Neural progenitor cell (in vitro differentiated cells): ENCODE data around the gene EPDR1.

Source experiments
- EZH2 ChIP-seq: fragments of 200-600 bp; sonication (generic); IDR thresholded peaks from 2 replicates; pipeline ENCODE4 v1.6.1; 2017; ENCODE audit warnings: antibody characterized with exemption, mild to moderate bottlenecking, moderate library complexity
- TF ChIP-seq, protein P1 (sequence below): fragments of 200-600 bp; sonication (generic); IDR thresholded peaks from 2 replicates; pipeline ENCODE4 v1.5.1; 2017; ENCODE audit warnings: antibody characterized with exemption, mild to moderate bottlenecking

DNA sequence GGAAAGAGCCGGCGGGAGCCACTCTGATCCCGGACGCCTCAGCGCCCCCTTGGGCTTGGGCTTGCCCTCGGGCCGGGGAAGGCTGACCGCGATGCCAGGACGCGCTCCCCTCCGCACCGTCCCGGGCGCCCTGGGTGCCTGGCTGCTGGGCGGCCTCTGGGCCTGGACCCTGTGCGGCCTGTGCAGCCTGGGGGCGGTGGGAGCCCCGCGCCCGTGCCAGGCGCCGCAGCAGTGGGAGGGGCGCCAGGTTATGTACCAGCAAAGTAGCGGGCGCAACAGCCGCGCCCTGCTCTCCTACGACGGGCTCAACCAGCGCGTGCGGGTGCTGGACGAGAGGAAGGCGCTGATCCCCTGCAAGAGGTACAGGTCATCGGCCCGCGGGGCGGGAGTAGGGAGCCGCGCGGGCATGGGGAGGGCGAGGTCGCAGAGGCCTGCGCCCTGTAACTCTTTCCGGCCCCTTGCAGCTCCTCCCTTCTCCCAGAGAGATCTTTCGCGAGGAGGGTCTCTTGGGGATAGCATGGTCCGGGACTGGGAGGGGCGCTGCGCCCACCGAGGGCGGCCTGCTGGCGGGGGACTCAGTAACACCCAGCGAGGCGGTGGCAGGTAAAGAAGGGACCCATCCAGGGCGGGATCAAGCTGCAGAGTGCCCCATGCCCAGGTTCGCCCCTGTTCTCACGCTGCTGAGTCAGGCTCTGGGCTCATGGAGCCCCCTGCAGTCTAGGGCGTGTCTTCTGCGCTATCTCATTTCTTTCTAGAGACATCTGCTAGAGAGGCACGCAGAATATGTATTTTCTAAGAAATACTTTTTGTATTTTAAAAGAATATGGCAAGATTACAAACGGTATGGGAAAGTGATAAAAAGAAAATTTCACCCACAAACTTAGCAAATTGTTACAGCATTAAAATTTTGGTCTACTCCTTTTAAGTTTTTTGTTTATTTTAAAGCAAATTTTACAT lies 687 bp downstream of the EPDR1 start:
- TF ChIP-seq, protein P1, sequence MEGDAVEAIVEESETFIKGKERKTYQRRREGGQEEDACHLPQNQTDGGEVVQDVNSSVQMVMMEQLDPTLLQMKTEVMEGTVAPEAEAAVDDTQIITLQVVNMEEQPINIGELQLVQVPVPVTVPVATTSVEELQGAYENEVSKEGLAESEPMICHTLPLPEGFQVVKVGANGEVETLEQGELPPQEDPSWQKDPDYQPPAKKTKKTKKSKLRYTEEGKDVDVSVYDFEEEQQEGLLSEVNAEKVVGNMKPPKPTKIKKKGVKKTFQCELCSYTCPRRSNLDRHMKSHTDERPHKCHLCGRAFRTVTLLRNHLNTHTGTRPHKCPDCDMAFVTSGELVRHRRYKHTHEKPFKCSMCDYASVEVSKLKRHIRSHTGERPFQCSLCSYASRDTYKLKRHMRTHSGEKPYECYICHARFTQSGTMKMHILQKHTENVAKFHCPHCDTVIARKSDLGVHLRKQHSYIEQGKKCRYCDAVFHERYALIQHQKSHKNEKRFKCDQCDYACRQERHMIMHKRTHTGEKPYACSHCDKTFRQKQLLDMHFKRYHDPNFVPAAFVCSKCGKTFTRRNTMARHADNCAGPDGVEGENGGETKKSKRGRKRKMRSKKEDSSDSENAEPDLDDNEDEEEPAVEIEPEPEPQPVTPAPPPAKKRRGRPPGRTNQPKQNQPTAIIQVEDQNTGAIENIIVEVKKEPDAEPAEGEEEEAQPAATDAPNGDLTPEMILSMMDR: peak; percentile 30
- TF ChIP-seq EZH2: peak; percentile 38
